GM21360 (cell line): ENCODE measurements around the gene COL4A2.

Source experiments
- ATAC-seq: cut with Tn5 transposase; IDR thresholded peaks from one replicate; pipeline ENCODE4 v1.9.1; 2021; ENCODE audit warnings: mild to moderate bottlenecking, moderate library complexity; ENCODE audit not compliant: unreplicated experiment

Gene COL4A2

GRCh38 chr13:110289661-110290060, 17.4 kb upstream of the COL4A2 start:
- ATAC-seq = no peak

DNA sequence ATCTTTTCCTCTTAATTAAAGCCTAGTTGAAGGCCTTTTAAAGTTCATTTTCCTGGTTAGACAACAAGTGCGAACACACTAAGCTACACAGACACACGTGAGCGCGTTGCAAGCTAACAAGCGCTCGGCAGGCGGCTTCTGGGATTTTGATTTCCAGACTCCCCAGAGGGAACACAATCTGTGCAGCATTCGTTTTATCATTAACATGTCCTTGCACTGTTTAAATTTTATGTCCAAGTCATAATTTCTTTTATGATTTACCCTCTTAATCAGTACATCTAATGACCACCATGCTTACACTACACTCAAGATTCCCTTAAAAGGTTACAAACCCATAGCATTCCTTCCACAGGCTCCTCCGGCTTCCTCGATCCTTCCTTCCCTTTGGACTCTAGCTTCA, 16.9 kb upstream of the COL4A2 start:
- ATAC-seq = no peak

DNA sequence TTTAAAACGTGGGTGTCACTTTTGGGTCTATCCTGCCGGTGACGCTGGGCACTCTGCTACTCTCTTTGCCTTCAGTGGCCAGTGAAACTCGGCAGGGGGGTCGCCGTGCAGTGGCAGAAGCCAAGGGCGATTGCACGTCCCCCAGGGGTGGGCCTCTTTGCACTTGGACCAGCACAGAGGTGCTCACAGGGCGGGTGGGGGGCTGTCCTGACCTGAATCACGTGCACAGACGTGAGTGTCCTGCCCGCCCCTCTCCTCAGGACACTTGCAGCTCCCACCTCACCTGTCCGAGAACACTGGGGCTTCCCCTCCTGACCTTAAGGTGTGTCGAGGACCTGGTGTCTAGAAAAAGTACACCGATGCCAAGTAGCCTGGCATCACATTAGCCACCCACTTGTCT, 16.3 kb upstream of the COL4A2 start:
- ATAC-seq = no peak

DNA sequence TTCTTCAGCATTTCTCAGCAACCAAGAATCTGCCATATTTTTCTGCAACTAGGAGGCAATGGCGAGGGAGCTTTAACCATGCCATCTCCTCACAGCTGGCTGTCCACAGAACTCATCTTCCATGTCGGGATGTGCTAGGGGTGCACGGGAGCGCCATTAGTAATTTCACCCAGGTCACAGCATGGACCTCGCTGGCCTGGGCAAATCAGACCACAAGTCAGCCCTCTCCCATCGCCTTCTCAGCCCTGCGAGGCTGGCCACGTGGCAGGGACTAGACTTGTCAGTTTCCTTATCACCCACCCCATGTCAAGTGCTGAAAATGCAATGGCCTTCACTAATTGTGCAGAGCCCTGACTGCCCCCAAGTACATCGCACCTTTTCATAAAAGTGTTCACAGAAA, 15.8 kb upstream of the COL4A2 start:
- ATAC-seq = no peak

DNA sequence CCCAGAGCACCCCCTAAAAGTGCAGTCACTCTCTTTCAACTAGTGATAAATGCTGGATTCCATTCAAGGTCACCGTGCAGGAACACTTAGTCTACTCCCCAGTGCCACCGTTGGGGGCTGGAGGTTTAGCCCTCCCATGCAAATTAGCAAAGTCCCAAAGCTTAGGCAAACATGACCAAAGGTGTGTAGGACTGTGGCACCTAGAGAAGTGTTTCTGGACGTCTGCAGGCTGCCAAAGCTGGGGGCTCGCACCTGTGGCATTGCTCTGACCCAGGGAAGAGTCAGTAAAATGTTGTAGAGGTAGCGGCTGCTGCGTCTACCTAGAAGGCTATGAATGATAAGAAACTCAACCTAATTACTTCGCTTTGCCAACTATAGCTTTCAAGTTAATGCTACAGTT, 14.0 kb upstream of the COL4A2 start:
- ATAC-seq = no peak

DNA sequence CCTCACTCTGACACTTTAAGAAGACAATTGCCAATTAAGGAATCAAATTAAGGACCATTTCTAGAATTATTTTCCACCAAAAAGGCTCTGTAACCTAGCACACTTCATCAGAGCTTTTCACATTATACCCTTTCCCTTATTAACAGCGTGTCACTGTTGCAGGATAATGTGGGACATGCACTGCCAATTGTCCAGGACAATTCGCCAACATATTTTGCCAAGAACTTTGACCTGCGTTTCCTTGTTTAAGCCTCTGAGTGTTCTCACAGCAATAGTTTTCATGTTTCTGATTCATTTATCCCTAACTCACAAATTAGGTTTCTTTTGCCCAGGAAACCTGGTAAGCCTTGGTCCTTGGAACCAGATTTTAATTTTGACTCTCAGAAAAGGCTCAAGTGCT, 13.4 kb upstream of the COL4A2 start:
- no peak for ATAC-seq

DNA sequence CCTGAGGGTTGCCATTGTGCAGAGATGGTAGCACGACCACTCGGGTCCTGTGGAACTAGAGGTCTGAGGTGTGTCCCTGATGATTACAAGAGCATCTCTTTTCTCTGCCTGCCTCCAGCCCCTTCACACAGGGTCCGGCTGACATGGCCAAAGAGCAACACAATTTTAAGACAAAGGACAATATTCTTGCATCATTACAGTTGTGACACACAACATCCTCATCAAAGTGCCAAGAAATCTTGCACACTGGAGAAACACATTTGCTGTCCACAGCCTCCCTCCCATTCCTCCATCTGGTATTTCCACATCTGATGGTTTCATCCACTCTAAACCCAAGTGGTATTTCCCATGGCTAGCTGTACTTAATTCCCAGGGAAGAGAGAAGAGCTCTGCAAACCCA, 12.9 kb upstream of the COL4A2 start:
- ATAC-seq = no peak

GRCh38 chr13:110294622-110295021, 12.5 kb upstream of the COL4A2 start:
- ATAC-seq = no peak

DNA sequence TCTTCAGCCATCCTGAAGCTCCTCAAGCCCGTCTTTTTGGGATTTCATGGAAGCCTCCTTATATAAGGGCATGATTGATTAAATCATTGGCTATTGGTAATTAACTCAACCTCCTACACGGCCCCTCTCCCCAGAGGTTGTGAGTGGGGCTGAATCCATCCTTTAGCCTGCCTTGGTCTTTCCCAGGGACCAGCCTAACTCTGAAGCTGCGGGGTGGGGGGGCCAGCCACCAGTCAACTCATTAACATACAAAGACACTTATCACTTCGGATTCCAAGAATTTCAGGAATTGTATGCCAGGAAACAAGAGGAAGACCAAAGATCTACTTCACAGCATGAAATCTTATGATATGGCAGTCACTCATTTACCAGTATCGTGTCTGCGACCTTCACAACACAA, 10.1 kb upstream of the COL4A2 start:
- no peak for ATAC-seq

DNA sequence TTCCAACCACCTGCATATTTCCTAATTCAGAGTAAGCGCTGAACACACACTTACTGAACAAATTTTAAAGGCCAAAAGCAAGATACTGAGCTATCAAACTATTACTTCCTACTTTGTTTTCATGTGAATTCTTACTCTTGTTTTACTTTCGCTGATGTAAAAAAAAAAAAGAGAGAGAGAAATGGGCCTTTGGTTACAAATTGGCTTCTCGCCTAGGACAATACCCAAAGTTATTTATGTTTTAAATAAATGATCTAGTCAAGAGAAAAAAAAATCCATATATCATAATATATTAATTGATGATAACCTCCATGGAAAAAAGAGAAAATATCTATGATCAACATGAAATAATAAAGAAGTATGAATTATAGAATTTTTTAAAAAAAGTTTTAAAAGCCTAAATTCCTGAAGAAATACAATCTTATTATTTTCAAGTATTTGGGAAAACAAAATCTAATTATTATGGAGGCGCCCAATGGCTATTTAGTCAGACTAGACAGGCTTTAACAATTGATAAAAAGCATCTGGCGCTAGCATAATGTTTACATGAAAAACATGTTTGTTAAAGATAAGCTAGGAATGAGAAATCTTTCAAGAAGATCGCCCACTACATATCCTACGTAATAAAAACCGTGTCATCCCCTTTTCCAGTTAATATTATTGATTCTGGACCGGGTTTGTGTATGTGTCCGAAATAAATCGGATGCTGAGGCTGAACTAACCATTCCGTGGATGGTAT, 9.1 kb upstream of the COL4A2 start:
- no peak for ATAC-seq

- no peak for ATAC-seq
These were observed 8.4 kb upstream of the COL4A2 start for GRCh38 chr13:110298505-110299282.

DNA sequence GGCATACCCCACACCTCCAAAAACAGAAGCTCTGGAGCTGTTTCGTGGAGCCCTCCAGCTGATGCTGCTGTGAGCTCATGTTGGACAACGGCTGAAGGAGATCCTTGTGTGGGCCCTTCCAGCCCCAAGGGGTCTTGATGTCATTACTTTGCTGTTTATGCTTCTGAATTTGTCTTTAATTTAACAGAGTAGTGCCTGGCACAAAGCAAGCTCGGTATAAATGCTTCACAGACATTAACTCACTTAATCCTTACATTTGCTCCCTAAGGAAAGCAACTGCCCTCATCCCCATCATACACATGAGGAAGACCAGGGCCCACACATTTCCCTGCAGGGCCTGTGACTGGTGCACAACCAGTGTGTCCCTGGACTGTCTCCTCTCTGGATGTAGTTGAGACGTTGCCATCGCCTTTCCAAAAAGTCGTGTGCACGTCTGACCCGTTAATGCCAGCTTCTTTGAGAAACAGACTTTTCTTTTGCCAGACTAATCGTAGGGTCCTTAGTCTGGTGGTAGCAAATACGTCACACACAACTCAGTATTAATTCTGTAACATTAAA, 7.7 kb upstream of the COL4A2 start:
- no peak for ATAC-seq

DNA sequence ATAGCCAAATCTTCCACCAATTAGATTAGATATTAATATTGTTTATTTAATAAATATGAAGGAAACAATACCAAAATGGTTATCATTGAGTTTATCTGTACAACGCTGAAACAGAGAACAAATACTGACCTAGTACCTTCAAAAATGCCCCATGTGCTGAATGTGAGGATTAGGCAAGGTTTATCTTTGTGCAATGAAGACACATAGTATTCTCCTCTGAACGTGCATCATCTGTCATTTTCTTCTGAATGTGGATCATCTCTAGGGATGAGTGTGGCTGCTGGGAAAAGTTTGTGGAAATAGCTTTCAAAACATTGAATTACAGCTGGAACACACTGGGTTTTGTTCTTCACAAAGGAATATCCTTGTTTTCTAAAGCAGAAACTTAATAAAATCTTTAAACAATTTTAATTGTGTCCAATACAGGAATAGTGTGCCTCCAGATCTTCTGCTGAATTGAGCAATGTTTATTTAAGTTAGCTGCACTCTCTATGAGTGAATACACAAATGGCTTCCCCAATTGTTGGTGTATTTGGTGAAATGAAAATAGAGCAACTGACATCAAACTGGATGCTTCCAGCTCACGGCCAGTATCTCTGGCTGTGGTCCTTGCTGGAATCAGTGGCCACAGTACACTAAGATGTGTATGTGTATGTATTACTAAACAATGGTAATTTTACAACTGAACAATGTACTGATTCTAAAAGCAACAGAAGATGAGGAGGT, 6.8 kb upstream of the COL4A2 start:
- no peak for ATAC-seq

DNA sequence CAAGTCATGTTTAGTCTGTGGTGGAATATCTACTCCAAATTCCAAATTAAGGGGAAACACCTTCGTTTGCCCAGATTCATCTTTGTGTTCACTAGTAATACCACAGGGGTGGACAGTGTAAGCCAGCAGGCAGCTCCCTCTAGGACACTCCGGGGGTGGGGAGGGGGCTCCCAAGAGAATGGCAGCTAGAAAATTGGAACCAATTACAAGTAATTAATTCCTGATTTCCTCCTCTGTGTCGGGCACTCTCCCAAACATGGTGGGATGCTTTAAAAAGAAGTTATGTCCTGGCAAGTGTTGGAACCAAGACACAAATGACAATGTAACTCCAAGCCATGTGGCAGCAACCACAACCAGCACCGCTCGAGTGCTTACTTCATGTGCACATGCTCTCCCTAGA, 6.0 kb upstream of the COL4A2 start:
- no peak for ATAC-seq

DNA sequence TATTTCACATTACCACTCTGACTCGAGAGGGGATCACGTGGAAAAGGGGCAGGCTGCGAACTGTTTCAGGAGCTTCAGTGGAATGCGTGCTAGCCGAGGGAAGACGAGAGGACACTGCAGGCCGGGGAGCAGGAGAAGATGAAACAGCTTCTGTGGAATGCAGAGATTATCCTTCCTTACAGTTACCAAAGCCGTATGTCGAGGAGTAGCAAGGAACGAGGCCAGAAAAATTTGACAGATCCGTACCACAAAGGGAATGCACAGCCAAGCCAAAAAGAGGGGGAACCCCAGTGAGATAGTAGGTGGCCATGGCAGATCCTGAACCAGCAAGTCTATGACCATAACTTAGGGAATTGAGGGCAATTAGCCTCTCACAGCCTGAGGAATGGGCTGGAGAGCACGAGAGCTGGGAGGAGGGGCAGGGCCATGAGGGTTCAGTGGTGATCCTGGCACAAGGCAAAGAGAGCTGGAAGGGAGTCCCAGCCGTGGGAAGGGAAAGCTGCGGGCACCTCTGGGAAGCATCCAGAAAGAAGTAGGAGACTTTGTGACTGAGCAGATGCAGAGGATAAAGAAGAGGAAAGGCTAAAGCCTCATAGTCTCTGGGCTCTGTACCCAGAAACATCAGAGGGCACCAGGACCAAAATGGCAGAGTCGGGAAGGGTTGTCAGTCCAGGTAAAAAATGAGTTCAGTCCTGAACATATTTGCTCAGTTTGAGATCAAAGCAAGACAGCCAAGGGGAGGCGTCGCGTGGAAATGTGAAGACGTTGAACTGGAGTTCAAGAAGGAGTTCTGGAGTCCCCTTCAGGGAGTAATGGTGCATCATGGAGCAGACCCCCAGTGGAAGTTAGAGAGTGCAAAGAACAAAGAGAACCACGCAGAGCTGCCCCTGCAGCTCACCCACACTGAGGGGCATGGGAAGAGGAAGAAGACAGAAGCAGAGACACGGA, 5.2 kb upstream of the COL4A2 start:
- no peak for ATAC-seq

- no peak for ATAC-seq
These were observed 4.1 kb upstream of the COL4A2 start for GRCh38 chr13:110302997-110303396.

- ATAC-seq = no peak
These were observed 3.4 kb upstream of the COL4A2 start for GRCh38 chr13:110303644-110304043.

- ATAC-seq = no peak
These were observed 2.8 kb upstream of the COL4A2 start for GRCh38 chr13:110304256-110304655.

DNA sequence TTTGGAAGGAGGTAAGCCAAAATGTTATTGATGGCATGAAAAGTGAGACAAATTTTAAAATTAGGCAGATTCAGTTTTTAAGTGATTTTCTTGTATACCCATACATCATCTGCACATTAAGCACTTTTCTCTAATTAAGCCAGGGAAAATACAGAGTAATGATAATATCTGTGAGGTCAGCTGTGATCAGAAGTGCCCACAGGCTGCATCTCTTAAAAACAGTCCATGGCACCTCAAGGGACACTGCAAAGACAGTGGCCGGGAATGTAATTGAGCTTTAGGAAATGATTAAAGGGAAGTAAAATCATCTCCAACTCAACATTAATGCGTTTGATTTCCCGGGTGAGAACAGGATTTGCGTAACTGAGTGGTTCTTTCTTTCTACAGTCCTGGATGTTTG, 2.1 kb upstream of the COL4A2 start:
- no peak for ATAC-seq

DNA sequence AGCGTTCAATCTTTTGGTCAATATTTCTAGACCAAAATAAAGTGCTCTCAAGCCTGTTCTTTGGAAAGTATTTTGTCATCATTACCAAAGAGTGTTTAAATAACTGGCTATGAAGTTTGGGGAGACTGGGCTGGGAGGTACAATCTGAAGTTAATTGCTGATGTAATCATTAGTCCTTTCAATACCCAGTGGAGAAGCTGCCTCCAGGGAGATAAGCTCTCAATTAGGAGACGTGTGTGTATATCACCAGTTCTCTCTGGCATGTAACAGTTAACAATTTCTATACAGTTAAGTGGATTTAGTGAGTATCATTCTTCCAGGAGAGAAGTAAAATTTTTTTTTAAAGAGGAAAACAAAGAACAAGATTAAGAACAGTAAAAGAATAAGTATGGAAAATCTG, 1.5 kb upstream of the COL4A2 start:
- no peak for ATAC-seq

DNA sequence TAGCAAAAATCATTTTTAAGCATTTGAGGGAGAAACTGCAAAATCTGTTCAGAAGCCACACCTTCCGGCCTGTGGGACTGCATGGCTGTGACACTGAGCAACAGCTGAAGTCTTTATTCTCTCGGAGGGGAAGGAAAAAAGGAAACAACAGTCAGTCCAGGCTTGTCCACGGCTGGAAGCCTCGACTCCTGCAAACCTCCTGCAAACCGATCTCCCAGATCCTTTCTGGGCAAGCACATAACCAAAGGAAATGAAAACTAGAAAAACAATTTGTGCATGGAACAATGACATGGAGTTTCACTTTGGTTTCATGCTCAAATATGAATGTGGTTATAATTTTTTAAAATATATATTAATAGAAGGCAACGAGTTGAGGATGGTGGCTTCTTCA, 1.1 kb upstream of the COL4A2 start:
- ATAC-seq = no peak
